LNCAP (cell line): ENCODE measurements around the gene ESR1.

ENCODE experiments used
- CTCF ChIP-seq: fragments of 450-650 bp; IDR thresholded peaks from 2 replicates; pipeline ENCODE4 v1.5.1; 2017; ENCODE audit warnings: mild to moderate bottlenecking

The ESR1 gene

GRCh38 chr6:151905072-151905471, 97.6 kb downstream of the ESR1 start:
- no peak for TF ChIP-seq CTCF

- TF ChIP-seq CTCF = no peak
Measured at GRCh38 chr6:151905854-151906253, 98.4 kb downstream of the ESR1 start.

- no peak for TF ChIP-seq CTCF
Measured at GRCh38 chr6:151911401-151911800, 103.9 kb downstream of the ESR1 start.

GRCh38 chr6:151914484-151914883, 107.0 kb downstream of the ESR1 start:
- TF ChIP-seq CTCF = no peak

GRCh38 chr6:151916075-151916474, 108.6 kb downstream of the ESR1 start:
- TF ChIP-seq CTCF = no peak

- TF ChIP-seq CTCF = no peak
Measured at GRCh38 chr6:151916680-151917164, 109.2 kb downstream of the ESR1 start.

- TF ChIP-seq CTCF = no peak
Measured at GRCh38 chr6:151917531-151918329, 110.2 kb downstream of the ESR1 start.

- TF ChIP-seq CTCF = no peak
Measured at GRCh38 chr6:151940307-151940706, 132.8 kb downstream of the ESR1 start.
